NCI-H146 treated with DMSO at 0.1 percent for 48 hours (cell line): ENCODE results near the gene C1orf159.
"Not testable (repeated sequence)": the region's sequence is repeated elsewhere in the genome, so short reads cannot be mapped to it uniquely, and the experiment has no call there.

Experiments used
- DNase-seq: peaks from one replicate; lab custom pipeline; 2025; ENCODE audit not compliant: unreplicated experiment; lab: John Stamatoyannopoulos, UW

Gene C1orf159

DNA sequence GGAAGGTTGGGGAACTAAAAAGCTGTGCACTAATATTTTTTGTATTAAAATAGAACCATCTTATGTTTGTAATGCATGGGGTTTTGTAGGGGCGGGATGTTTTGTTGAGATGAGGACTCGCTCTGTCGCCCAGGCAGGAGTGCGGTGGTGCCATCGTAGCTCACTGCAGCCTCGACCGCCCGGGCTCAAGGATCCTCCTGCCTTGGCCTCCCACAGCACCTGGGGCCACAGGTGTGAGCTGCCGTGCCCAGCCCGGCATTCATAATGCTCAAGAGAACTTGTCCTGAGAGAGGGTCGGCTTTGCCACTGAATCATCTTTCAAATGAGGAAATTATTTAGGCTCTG is 3.0 kb upstream of the C1orf159 start:
- DNase-seq, result no peak

- no peak for DNase-seq
These were observed 2.4 kb upstream of the C1orf159 start for GRCh38 chr1:1118011-1118875.

DNA sequence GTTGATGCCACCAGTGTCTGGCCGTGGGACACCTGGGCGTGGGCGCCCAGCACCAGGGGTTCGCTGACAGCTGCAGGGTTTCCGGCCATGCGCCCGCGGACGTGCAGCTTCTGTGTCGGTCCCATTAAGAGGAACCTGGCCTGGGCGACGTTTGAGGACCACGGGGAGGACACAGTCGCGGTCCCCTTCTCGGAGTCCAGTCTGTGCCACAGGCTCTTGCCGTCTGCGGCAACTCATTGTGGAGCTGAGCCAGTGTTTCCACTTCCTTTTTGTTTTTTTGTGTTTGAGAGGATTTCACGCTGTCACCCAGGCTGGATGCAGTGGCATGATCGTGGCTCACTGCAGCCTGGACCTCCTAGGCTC is 1.6 kb upstream of the C1orf159 start:
- no peak for DNase-seq

GRCh38 chr1:1116701-1117468 is 996 bp upstream of the C1orf159 start:
- DNase-seq, result no peak

- DNase-seq, result no peak
These were observed 628 bp downstream of the C1orf159 start for GRCh38 chr1:1115136-1115785.

DNA sequence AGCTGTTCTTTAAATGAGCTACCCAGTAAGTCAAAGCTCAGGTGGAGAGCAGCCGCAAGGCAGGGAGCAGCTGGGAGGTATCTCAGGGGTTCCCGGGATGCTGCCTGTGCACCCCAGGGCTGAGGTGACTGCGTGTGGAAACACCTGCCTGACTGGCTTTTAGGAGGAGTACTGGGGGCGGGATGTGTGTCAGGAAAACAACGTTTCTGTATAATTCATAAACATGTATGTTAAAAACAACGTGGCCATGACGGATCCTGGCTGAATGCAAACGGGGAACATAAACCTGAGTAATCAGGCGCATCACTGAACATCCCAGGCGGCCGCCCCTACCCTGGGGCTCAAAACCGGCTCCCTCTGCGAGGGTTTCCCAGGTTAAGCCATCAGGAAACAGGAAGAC is 1.5 kb downstream of the C1orf159 start:
- no peak for DNase-seq

DNA sequence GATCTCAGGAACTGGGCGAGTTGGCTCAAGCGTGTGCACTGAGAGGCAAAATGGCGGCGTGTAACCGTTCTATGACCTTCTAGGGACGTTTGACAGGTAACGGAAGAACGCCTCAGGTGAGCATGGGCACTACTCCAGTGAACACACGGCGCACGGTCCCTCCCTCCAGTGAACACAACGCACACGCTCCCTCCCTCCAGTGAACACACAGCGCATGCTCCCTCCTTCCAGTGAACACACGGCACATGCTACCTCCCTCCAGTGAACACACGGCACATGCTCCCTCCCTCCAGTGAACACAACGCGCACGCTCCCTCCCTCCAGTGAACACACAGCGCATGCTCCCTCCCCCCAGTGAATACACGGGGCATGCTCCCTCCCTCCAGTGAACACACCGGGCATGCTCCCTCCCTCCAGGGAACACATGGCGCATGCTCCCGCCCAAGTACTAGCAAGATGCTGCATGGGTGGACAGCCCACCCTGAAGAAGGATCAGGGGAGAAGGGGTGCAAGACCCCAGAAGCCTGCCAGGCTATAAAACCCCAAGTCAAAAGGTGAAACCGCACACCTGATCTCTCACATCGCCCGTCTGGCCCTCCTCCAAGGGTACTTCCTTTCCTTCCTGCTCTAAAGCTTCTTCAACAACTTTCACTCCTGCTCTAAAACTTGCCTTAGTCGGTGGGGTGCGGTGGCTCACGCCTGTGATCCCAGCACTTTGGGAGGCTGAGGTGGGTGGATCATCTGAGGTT is 3.5 kb downstream of the C1orf159 start:
- no peak for DNase-seq

- DNase-seq, result no peak
These were observed 4.2 kb downstream of the C1orf159 start for GRCh38 chr1:1111516-1112236.

DNA sequence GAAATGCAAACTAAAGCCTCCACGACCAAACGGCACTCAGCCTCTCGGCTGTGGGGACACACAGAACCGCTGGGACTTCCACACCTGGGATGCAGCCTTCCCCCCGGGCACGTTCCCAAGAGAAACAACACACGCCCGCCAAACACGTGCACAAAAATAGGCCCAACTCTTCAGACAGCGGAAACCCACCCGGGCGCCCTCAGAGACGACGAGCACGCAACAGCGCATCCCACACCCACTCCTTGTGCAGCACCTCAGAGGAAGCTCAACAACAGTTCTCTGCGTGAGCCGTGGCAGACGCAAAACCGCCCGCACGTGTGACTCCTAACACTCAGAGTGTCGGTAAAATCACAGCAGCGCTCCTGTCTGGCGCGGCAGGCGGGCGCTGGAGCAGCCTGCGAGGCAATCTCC is 5.3 kb downstream of the C1orf159 start:
- DNase-seq, result no peak

- DNase-seq, result no peak
These were observed 6.1 kb downstream of the C1orf159 start for GRCh38 chr1:1109743-1110142.

- DNase-seq, result no peak
These were observed 9.2 kb downstream of the C1orf159 start for GRCh38 chr1:1106510-1107221.

DNA sequence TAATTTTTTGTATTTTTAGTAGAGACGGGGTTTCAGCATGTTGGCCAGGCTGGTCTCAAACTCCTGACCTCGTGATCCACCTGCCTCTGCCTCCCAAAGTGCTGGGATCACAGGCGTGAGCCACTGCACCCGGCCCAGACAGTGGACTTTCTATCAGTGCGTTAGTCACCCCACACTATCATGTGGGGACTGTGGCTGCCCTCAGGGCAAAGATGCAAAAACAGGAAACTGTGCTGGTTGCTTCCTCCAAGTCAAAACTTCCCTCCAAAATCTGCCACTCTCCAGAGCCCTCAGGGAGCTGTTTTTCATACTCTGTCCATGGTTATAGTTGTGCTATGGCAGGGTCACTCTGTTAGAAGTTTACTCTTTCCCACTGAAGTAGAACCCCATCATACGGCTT is 11.7 kb downstream of the C1orf159 start:
- DNase-seq, result not testable (repeated sequence)

- DNase-seq, result no peak
These were observed 14.4 kb downstream of the C1orf159 start for GRCh38 chr1:1101503-1101902.

DNA sequence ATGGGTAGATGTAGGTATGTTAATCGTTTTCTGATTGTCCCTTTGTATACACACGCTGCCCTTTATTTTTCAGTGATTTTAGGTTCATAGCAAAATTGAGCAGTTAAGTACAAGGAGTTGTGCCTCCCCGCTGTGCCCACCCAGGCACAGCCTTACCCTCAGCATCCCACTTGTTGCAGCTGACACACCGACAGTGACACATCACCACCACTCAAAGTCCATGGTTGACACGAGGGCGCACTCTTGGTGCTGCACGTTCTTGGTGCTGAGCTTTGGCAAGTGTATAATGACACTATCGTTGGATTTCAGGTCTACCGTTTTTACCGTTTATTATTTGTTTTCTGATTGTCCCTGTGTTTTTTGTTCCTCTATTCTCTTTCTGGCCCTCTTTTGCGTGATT is 15.6 kb downstream of the C1orf159 start:
- no peak for DNase-seq

DNA sequence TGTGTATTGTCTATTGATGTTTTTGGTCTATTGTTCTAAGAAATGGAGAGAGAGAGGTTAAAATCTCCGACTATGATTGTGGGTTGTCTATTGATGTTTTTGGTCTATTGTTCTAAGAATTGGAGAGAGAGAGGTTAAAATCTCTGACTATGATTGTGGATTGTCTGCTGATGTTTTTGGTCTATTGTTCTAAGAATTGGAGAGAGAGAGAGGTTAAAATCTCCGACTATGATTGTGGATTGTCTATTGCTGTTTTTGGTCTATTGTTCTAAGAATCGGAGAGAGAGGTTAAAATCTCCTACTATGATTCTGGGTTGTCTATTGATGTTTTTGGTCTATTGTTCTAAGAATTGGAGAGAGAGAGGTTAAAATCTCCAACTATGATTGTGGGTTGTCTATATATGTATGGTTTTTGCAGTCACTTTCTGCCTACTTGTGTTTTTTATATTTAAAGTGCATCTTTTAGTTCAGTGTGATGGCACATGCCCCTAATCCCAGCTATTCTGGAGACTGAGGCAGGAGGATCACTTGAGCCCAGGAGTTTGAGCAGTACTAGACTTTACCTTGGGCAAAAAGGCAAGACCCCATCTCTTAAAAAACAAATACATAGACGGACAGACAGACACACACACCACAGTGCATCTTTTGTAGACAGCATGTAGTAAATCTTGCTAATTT is 16.2 kb downstream of the C1orf159 start:
- no peak for DNase-seq

DNA sequence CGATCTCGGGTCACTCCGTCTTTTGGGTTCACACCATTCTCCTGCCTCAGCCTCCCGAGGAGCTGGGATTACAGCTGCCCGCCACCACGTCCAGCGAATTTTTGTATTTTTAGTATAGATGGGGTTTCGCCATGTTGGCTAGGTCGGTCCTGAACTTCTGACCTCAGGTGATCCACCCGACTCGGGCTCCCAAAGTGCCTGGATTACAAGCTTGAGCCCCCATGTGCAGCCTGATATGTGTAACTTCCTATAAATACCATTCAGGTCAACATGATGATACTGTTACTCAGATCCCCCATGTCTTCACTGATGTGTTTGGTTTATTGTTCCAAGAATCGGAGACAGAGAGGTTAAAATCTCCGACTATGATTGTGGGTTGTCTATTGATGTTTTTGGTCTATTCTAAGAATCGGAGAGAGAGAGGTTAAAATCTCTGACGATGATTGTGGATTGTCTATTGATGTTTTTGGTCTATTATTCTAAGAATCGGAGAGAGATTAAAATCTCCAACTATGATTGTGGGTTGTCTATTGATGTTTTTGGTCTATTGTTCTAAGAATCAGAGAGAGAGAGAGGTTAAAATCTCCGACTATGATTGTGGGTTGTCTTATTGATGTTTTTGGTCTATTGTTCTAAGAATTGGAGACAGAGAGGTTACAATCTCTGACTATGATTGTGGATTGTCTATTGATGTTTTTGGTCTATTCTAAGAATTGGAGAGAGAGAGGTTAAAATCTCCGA is 17.0 kb downstream of the C1orf159 start:
- no peak for DNase-seq

- not testable (repeated sequence) for DNase-seq
These were observed 19.8 kb downstream of the C1orf159 start for GRCh38 chr1:1096136-1096535.

DNA sequence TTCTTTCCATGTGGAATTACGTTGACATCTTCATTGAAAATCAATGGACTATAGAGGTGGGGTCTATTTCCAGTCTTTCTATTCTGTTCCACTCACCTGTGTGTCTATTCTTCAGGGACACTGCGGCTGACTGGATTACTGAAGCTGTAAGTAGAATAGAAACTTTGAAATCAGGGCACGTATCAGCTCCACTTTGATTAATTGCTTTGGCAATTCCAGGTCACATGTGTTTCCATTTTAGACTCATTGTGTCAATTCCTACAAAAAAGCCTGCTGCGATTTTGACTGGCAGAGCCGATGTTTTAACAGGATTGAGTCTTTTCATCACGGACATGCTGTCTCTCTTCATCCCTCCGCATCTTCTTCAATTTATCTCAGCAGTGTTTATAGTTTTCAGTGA is 20.9 kb downstream of the C1orf159 start:
- no peak for DNase-seq

DNA sequence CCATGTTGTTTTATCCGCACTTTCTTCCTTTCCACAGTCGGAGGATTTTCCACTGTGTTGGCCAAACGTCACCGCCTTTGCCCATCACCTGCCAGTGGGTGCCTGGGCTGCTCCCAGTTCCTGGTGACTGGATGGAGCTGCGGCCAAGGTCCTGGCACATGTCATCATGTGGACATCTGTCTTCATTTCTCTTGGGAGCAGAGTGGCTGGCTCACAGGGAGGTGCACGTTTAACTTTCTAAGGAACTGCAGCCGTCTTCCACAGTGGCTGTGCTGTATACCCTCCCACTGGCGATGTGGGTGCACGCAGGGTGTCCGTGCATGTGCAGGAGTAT is 22.3 kb downstream of the C1orf159 start:
- DNase-seq, result no peak
